SK-N-SH (cell line): ENCODE data around the gene ALPK3.

Experiments
- EP300 ChIP-seq, 2 experiments: IDR thresholded peaks; 2 replicates each; pipeline versions ENCODE4 v1.4.0 to v1.6.1; 2012; ENCODE audit warnings: borderline replicate concordance in 1 of 2, low read depth in 1 of 2, low read length in 1 of 2
- EZH2phosphoT487 ChIP-seq: fragments of 200-600 bp; sonication (generic); IDR thresholded peaks from 2 replicates; pipeline ENCODE4 v1.6.1; 2017; ENCODE audit warnings: low read depth, mixed run types, mild to moderate bottlenecking, antibody characterized with exemption, moderate library complexity, borderline replicate concordance
- FOSL2 ChIP-seq: IDR thresholded peaks from 2 replicates; pipeline ENCODE4 v1.4.0; 2012; ENCODE audit warnings: low read depth, mild to moderate bottlenecking, moderate library complexity, borderline replicate concordance
- FOXJ3 ChIP-seq: sonication (generic); formaldehyde crosslinking; IDR thresholded peaks from 2 replicates; pipeline ENCODE4 v1.5.1; 2020; ENCODE audit warnings: mild to moderate bottlenecking, missing genetic modification reagents
- FOXM1 ChIP-seq: IDR thresholded peaks from 2 replicates; pipeline ENCODE4 v1.4.0; 2012; ENCODE audit warnings: low read depth, mild to moderate bottlenecking
- GABPA ChIP-seq: IDR thresholded peaks from 2 replicates; pipeline ENCODE4 v1.4.0; 2012; ENCODE audit warnings: low read depth, mild to moderate bottlenecking
- MXI1 ChIP-seq: IDR thresholded peaks from 2 replicates; pipeline ENCODE4 v1.6.1; 2012; ENCODE audit warnings: mild to moderate bottlenecking, low read depth, low read length, improper control_type of control experiment
- POLR2AphosphoS5 ChIP-seq: IDR thresholded peaks from 2 replicates; pipeline ENCODE4 v1.6.1; 2012; ENCODE audit warnings: low read depth, low read length
- RAD21 ChIP-seq: IDR thresholded peaks from 2 replicates; pipeline ENCODE4 v1.6.1; 2012; ENCODE audit warnings: mild to moderate bottlenecking, low read length
- RCOR1 ChIP-seq: fragments of 150-350 bp; IDR thresholded peaks from 2 replicates; pipeline ENCODE4 v1.6.1; 2017; ENCODE audit warnings: antibody characterized with exemption, low read length
- TAF1 ChIP-seq: IDR thresholded peaks from 2 replicates; pipeline ENCODE4 v1.6.1; 2012; ENCODE audit warnings: low read depth, mild to moderate bottlenecking, low read length, moderate library complexity, borderline replicate concordance
- YY1 ChIP-seq: IDR thresholded peaks from 2 replicates; pipeline ENCODE4 v1.4.0; 2012; ENCODE audit warnings: low read depth, mild to moderate bottlenecking
- TF ChIP-seq, protein P1 (sequence below): fragments of 200-600 bp; sonication (generic); IDR thresholded peaks from 2 replicates; pipeline ENCODE4 v1.6.1; 2017; ENCODE audit warnings: antibody characterized with exemption, mild to moderate bottlenecking, moderate library complexity
- TF ChIP-seq, protein P2 (sequence below): IDR thresholded peaks from 2 replicates; pipeline ENCODE4 v1.4.0; 2012; ENCODE audit warnings: low read depth, borderline replicate concordance

DNA sequence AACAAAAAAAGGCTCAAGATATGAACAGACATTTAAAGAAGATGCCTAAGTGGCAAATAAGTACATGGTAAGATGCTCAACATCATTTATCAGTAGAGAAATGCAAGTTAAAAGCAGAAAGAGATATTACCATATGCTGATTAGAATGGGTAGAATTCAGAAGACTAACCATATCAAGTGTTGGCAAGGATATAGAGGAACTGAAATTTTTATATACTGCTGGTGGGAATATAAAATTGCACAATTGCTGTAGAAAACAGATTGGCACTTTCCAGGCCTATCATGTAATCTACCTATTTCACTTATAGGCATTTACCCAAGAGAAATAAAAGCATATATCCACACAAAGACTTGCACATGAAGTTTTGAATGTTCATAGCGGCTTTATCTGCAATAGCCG lies 84.4 kb downstream of the ALPK3 start:
- TF ChIP-seq, protein P1, sequence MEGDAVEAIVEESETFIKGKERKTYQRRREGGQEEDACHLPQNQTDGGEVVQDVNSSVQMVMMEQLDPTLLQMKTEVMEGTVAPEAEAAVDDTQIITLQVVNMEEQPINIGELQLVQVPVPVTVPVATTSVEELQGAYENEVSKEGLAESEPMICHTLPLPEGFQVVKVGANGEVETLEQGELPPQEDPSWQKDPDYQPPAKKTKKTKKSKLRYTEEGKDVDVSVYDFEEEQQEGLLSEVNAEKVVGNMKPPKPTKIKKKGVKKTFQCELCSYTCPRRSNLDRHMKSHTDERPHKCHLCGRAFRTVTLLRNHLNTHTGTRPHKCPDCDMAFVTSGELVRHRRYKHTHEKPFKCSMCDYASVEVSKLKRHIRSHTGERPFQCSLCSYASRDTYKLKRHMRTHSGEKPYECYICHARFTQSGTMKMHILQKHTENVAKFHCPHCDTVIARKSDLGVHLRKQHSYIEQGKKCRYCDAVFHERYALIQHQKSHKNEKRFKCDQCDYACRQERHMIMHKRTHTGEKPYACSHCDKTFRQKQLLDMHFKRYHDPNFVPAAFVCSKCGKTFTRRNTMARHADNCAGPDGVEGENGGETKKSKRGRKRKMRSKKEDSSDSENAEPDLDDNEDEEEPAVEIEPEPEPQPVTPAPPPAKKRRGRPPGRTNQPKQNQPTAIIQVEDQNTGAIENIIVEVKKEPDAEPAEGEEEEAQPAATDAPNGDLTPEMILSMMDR = no peak
- no peak for TF ChIP-seq GABPA
- TF ChIP-seq FOSL2 = no peak
- no peak for TF ChIP-seq RAD21
- no peak for TF ChIP-seq TAF1
- no peak for TF ChIP-seq POLR2AphosphoS5
- TF ChIP-seq FOXM1 = no peak
- no peak for TF ChIP-seq EP300 (IDR thresholded peaks at IDR 0.05; ENCODE audit: borderline replicate concordance in 1 of 2, low read depth in 1 of 2, low read length in 1 of 2)
- no peak for TF ChIP-seq RCOR1
- TF ChIP-seq, protein P2, sequence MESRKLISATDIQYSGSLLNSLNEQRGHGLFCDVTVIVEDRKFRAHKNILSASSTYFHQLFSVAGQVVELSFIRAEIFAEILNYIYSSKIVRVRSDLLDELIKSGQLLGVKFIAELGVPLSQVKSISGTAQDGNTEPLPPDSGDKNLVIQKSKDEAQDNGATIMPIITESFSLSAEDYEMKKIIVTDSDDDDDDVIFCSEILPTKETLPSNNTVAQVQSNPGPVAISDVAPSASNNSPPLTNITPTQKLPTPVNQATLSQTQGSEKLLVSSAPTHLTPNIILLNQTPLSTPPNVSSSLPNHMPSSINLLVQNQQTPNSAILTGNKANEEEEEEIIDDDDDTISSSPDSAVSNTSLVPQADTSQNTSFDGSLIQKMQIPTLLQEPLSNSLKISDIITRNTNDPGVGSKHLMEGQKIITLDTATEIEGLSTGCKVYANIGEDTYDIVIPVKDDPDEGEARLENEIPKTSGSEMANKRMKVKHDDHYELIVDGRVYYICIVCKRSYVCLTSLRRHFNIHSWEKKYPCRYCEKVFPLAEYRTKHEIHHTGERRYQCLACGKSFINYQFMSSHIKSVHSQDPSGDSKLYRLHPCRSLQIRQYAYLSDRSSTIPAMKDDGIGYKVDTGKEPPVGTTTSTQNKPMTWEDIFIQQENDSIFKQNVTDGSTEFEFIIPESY = no peak
- TF ChIP-seq EZH2phosphoT487 = no peak
- no peak for TF ChIP-seq FOXJ3
- TF ChIP-seq MXI1 = no peak
- no peak for TF ChIP-seq YY1
